Panc1 (cell line): ENCODE results near the gene SLC9C1. TPM values are rescaled to one million over a fixed set of nuclear protein-coding genes. Genes with fewer than 3 reads are reported as not detected.

ENCODE experiments used
- ATAC-seq: fragments of 200-7000 bp; cut with Tn5 transposase; 2 replicates; pipeline ENCODE4 v1.9.1; 2020; ENCODE audit warnings: mild to moderate bottlenecking, moderate library complexity
- BruUV-seq: library from RNA; stranded (reverse); fragments of 400-500 nt; replicated peaks from 2 replicates; lab custom pipeline; 2021; lab: Mats Ljungman, UMichigan
- CTCF ChIA-PET: fragments of 300-600 bp; sonication (Branson Sonifier 250); formaldehyde crosslinking; loops from one replicate; lab custom pipeline; 2022; ENCODE audit warnings: antibody characterized with exemption; lab: Charles Lee
- POLR2A ChIA-PET: fragments of 300-600 bp; sonication (Branson Sonifier 250); formaldehyde crosslinking; loops from one replicate; lab custom pipeline; 2022; ENCODE audit warnings: antibody characterized with exemption; lab: Charles Lee
- DNase-seq: peaks from one replicate; pipeline ENCODE4 v3.0.0-alpha.2; 2010; ENCODE audit warnings: low read depth, low spot score
- H3K27ac ChIP-seq: 2 replicates; pipeline ENCODE4 v1.5.1; 2011; ENCODE audit warnings: mild to moderate bottlenecking, low read length, inconsistent platforms
- H3K27me3 ChIP-seq: fragments of 200-500 bp; sonication (Bioruptor generic); 2 replicates; pipeline ENCODE4 v1.6.0; 2014; ENCODE audit warnings: low read length, inconsistent platforms; ENCODE audit not compliant: control insufficient read depth, insufficient read depth
- H3K36me3 ChIP-seq: fragments of 200-500 bp; sonication (Bioruptor generic); 2 replicates; pipeline ENCODE4 v1.5.1; 2014; ENCODE audit warnings: inconsistent platforms, mild to moderate bottlenecking, low read length, moderate library complexity; ENCODE audit not compliant: control insufficient read depth, insufficient read depth
- H3K4me1 ChIP-seq: 2 replicates; pipeline ENCODE4 v1.5.1; 2011; ENCODE audit warnings: inconsistent platforms, mild to moderate bottlenecking, low read length, moderate library complexity; ENCODE audit not compliant: control insufficient read depth, insufficient read depth
- H3K4me3 ChIP-seq, 2 experiments: 2 replicates each; pipeline ENCODE4 v1.5.1; 2011 to 2012; ENCODE audit warnings: low read depth in 2 of 2, low read length in 2 of 2, mild to moderate bottlenecking in 2 of 2, inconsistent platforms in 1 of 2, moderate library complexity in 1 of 2
- H3K9me3 ChIP-seq: fragments of 200-500 bp; sonication (Bioruptor generic); 2 replicates; pipeline ENCODE4 v1.5.1; 2014; ENCODE audit warnings: low read depth, mild to moderate bottlenecking, inconsistent platforms, low read length, moderate library complexity; ENCODE audit not compliant: control insufficient read depth, insufficient read depth
- CTCF ChIP-seq: fragments of 450-650 bp; IDR thresholded peaks from 2 replicates; pipeline ENCODE4 v1.5.1; 2017; ENCODE audit warnings: mild to moderate bottlenecking
- POLR2AphosphoS5 ChIP-seq: IDR thresholded peaks from 2 replicates; pipeline ENCODE4 v1.6.1; 2012; ENCODE audit warnings: mild to moderate bottlenecking, low read depth, low read length, moderate library complexity
- SIN3A ChIP-seq: IDR thresholded peaks from 2 replicates; pipeline ENCODE4 v1.6.1; 2012; ENCODE audit warnings: low read depth, mild to moderate bottlenecking, low read length, moderate library complexity, borderline replicate concordance; ENCODE audit not compliant: insufficient read depth
- TCF7L2 ChIP-seq: IDR thresholded peaks from 2 replicates; pipeline ENCODE4 v1.6.1; 2011; ENCODE audit warnings: mild to moderate bottlenecking, low read depth, low read length, inconsistent platforms
- in situ Hi-C: cut with HindIII; loops from 2 replicates; pipeline ENCODE4 v1.10.0; 2016; ENCODE audit warnings: low sequenced_read_pairs, low pct_unique_long_range_greater_than_20kb
- intact Hi-C: fragments of 100-400 bp; cut with micrococcal nuclease; formaldehyde crosslinking; loops from one replicate; pipeline ENCODE4 v1.10.0; 2022; ENCODE audit not compliant: unreplicated experiment
- total RNA-seq: library from RNA; stranded (reverse); gene quantifications from one replicate; pipeline ENCODE4 v1.2.1, GENCODE V29; 2021; ENCODE audit not compliant: unreplicated experiment
- TF ChIP-seq, protein P1 (sequence below), 2 experiments: IDR thresholded peaks; 2 replicates each; pipeline ENCODE4 v1.6.1; 2011 to 2012; ENCODE audit warnings: low read depth in 2 of 2, control low read depth in 1 of 2, low read length in 1 of 2, mild to moderate bottlenecking in 1 of 2, moderate library complexity in 1 of 2; ENCODE audit not compliant: insufficient read depth in 1 of 2

The SLC9C1 gene
- total RNA-seq, 1 experiment from 2014 or later: not detected

DNA sequence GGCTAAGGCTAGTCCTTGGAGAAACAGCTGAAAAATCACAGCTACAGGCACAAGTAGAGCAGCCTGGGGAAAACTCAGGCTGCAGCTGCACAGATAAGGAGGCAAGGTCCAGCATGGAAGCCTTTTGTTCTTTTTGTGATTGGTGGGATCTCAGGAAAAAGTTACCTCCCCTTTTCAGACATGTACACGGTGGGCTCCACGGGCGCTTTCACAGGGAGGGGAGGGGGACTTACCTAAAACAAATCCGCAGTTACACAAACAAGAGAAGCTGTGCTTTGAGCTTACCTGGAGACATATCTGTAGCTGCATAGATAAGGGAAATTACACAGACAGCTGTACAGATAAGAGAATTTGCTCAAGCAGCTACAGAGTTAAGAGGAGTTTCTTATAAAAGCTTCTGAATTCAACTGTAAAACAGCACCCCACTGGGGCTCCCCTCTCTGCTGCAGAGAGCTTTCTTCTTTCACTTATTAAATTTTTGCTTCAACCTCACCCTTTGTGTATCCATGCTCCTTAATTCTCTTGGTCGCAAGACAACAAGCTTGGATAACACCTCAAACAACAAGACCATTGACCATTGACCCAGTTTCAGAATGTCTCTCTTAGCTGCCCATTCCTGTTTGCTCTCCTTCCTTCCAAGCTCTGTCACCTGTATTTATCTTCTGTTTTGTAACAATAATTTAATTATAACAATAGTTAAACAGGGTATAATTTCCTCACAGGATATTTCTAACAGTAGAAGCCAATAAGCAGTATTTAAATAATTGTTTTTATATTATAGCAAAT lies 28.0 kb upstream of the SLC9C1 start:
- H3K9me3 ChIP-seq: no peaks in the 10 kb centered on the region
- ATAC-seq (no peak), DNase-seq (no peak)
- no peaks in the 10 kb centered on the region for H3K4me1 ChIP-seq
- no peak overlapping the region for H3K27ac ChIP-seq
- intact Hi-C loops: no loop called here
- no peak overlapping the region for H3K4me3 ChIP-seq
- in situ Hi-C loops: no loop called here
- CTCF ChIA-PET: no interaction called here
- no peaks in the 10 kb centered on the region for H3K36me3 ChIP-seq
- POLR2A ChIA-PET: no interaction called here
- TF ChIP-seq POLR2AphosphoS5 (no peak), TCF7L2 (no peak), SIN3A (no peak), CTCF (no peak)
- TF ChIP-seq, protein P1, sequence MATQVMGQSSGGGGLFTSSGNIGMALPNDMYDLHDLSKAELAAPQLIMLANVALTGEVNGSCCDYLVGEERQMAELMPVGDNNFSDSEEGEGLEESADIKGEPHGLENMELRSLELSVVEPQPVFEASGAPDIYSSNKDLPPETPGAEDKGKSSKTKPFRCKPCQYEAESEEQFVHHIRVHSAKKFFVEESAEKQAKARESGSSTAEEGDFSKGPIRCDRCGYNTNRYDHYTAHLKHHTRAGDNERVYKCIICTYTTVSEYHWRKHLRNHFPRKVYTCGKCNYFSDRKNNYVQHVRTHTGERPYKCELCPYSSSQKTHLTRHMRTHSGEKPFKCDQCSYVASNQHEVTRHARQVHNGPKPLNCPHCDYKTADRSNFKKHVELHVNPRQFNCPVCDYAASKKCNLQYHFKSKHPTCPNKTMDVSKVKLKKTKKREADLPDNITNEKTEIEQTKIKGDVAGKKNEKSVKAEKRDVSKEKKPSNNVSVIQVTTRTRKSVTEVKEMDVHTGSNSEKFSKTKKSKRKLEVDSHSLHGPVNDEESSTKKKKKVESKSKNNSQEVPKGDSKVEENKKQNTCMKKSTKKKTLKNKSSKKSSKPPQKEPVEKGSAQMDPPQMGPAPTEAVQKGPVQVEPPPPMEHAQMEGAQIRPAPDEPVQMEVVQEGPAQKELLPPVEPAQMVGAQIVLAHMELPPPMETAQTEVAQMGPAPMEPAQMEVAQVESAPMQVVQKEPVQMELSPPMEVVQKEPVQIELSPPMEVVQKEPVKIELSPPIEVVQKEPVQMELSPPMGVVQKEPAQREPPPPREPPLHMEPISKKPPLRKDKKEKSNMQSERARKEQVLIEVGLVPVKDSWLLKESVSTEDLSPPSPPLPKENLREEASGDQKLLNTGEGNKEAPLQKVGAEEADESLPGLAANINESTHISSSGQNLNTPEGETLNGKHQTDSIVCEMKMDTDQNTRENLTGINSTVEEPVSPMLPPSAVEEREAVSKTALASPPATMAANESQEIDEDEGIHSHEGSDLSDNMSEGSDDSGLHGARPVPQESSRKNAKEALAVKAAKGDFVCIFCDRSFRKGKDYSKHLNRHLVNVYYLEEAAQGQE (IDR thresholded peaks at IDR 0.05; ENCODE audit: insufficient read depth in 1 of 2, low read depth in 2 of 2, low read length in 1 of 2): no peak
- H3K27me3 ChIP-seq: peaks cover 4% of the 10 kb centered on the region; the same call in 1 of the 2 replicates
- BruUV-seq: no TSS peak

DNA sequence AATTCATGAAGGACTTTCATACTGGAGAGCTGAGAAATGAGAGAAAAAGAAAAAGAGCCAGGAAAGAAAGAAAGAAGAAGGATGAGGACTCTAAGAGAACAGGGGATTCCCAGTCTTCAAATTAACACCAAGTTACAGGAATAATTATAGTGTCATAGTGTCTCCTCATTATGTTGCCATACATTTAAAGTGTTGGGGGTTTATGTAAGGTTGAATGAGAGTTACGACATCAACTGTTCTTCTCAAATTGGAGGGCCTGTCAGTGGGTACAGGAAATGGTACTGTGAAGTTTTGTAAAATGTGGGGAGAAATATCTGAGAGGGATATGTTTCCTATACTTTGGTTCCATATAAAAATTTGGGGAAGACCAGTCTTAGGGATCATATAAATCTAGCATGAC lies 26.7 kb upstream of the SLC9C1 start:
- H3K27me3 ChIP-seq: peaks cover 4% of the 10 kb centered on the region; the same call in 1 of the 2 replicates
- no peaks in the 10 kb centered on the region for H3K4me1 ChIP-seq
- no peak for TF ChIP-seq CTCF
- TF ChIP-seq, protein P1 (IDR thresholded peaks at IDR 0.05; ENCODE audit: insufficient read depth in 1 of 2, low read depth in 2 of 2, low read length in 1 of 2): no peak
- no peaks in the 10 kb centered on the region for H3K36me3 ChIP-seq
- ChIA-PET CTCF (interaction anchor here (0.6 kb wide), 1 partner anchor 612 kb away, joined by 5 read pairs; no protein-coding TSS in a partner anchor), POLR2A (no interaction called here)
- no peak overlapping the region for H3K4me3 ChIP-seq
- no peak for ATAC-seq
- H3K27ac ChIP-seq: no peak overlapping the region
- BruUV-seq: no TSS peak
- no peak for DNase-seq
- H3K9me3 ChIP-seq: no peaks in the 10 kb centered on the region; the same call in 1 of the 2 replicates
- in situ Hi-C loops (no loop called here), intact Hi-C loops (no loop called here)
